GM13976 (cell line): ENCODE results near the gene TAPT1.
"Not testable (repeated sequence)": the region's sequence is repeated elsewhere in the genome, so short reads cannot be mapped to it uniquely, and the experiment has no call there.

Experiments
- DNase-seq: peaks from one replicate; pipeline ENCODE4 v3.0.0; 2012; ENCODE audit warnings: low spot score
- in situ Hi-C: fragments of 300-500 bp; cut with MboI; formaldehyde crosslinking; loops from one replicate; pipeline ENCODE4 v1.12.0; 2022; ENCODE audit warnings: low sequenced_read_pairs, mixed read lengths, inconsistent platforms; ENCODE audit not compliant: unreplicated experiment
- TF ChIP-seq, protein P1 (sequence below): IDR thresholded peaks from 2 replicates; pipeline ENCODE4 v1.5.1; 2012; ENCODE audit warnings: borderline replicate concordance, mild to moderate bottlenecking; ENCODE audit not compliant: insufficient read depth; ENCODE audit errors: extremely low read depth, missing control alignments, control extremely low read depth

TAPT1 gene

DNA sequence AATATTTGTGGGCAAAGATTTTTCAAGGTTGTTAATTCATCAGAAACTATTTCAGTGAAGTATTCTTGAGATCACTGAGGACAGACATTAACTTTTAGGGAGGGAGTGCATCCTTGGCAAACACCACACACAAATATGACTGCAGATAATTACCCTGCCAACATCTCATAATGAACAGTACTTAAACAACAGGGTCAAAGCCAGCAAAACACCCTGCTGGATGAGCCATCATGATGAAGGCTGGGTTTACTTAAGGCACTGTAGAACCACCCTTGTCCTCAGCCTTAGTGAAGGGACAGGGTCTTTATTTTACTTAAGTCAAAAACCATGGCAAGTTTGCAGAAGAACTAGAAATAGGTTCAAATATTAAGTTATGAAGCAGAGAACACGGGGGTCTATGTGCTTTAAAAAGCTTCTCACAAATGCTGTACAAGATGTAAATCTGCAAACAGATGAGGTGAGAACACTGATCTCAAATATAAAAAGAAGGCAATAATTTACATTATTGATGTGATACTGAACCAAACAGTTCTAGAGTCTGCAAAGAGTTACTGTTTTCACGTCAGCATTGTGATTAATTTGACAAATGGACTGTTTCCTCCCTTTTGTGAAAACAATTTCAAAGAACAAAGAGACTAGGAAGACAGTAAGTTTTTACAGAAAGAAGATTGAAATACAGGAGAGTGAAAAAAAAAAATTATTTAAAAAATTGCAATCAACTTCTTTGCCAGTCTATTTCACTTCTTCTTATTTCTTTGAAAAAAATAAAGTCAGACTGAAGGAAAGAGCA is 28.2 kb downstream of the TAPT1 start:
- TF ChIP-seq, protein P1, sequence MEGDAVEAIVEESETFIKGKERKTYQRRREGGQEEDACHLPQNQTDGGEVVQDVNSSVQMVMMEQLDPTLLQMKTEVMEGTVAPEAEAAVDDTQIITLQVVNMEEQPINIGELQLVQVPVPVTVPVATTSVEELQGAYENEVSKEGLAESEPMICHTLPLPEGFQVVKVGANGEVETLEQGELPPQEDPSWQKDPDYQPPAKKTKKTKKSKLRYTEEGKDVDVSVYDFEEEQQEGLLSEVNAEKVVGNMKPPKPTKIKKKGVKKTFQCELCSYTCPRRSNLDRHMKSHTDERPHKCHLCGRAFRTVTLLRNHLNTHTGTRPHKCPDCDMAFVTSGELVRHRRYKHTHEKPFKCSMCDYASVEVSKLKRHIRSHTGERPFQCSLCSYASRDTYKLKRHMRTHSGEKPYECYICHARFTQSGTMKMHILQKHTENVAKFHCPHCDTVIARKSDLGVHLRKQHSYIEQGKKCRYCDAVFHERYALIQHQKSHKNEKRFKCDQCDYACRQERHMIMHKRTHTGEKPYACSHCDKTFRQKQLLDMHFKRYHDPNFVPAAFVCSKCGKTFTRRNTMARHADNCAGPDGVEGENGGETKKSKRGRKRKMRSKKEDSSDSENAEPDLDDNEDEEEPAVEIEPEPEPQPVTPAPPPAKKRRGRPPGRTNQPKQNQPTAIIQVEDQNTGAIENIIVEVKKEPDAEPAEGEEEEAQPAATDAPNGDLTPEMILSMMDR, result no peak
- no peak for DNase-seq
- in situ Hi-C loops, result no loop called here

DNA sequence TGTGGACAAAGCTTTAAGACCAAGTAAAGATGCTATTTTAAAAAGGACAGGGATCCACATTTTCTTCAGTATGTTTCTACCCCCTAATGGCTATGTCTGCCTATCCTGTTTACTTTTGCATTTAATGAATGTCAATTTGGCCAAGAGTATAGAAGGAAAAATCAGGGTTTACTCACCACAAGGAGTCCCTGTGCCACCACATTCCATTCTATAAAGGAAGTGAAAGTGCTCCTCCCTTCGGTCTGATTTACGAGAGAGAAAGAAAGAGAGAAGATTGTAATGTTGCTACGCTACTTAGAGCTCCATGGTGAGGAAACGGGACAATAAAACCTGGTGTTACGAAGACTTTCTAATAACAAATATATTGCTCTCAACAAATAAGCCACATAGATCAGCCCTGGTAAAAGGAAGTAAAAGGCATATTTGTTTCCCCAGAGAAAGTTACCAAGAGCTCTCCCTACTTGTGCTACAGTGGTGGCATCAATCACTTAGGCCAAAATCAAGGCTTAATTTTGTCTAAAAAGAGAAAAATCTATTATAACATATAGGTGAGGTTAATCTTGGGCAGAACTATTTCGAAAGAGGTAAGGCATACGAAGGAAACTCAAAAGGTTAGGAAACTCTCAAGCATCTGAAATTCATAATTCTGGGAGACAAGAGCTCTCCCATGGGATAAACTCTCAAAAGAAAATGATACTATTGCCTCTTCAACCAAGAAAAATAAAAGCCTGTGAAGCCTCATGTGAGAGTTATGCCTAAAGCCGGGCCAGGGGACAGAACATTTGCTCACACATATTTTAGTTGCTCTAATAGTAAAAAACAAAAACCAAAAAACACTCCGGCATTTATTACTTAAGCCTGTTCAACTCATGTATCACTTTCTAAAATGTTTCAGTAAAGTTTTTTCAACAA is 29.5 kb downstream of the TAPT1 start:
- no peak for DNase-seq
- TF ChIP-seq, protein P1, result no peak
- in situ Hi-C loops, result no loop called here

DNA sequence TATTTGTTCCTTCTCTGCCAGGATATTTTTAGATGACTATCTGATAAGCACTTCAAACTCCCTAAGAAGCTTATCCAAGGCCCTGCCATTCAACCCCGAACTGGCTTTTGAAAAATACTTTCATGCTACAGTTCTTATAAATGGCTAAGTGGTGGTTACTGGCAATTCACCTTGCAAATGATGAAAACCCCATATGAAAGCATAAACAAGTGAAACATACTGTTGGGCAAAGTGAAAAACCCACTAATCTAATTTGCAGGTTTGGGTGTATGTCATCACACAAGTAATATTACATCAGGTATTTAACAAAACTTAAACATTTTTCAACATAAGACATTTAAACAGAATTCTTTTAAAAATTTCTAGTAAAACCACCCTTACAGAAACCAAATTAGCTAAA is 31.1 kb downstream of the TAPT1 start:
- TF ChIP-seq, protein P1, result no peak
- DNase-seq, result no peak
- in situ Hi-C loops, result no loop called here

DNA sequence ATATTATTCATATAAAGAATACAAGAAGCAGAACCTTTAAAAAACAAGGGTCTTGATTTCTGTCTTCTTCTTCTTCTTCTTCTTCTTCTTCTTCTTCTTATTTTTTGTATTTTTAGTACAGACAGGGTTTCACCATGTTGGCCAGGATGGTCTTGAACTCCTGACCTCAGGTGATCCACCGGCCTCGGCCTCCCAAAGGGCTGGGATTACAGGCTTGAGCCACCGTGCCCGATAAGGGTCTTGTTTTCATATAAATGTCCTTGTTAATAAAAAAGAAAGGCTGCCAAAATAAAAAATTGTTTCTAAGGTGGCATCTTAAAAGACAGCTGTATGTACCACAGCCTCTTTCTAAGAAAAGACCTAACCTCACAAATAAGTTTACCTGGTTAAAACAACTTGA is 31.5 kb downstream of the TAPT1 start:
- in situ Hi-C loops, result not testable (repeated sequence)

DNA sequence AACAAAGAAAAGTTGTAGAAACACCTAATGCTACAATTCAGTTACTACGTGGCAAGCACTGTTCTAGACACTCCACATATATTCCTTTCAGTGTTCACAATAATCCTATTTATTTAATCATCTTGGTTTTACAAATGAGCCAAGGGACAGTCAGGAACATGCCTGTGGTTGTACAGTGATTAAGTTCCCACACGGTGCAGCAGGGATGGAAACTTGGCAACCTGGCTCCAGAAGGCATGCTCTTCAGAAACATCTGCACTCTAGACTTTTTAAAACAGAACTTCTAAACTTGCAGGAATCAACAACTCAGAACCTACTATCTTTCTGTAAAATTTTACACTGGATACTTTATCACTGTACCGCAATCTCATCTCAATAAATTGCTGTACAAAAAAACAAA is 32.1 kb downstream of the TAPT1 start:
- in situ Hi-C loops, result no loop called here
- DNase-seq, result no peak
- TF ChIP-seq, protein P1, result no peak

More for the DNA sequence above, 31.5 kb downstream of the TAPT1 start:
- not testable (repeated sequence) for DNase-seq

DNA sequence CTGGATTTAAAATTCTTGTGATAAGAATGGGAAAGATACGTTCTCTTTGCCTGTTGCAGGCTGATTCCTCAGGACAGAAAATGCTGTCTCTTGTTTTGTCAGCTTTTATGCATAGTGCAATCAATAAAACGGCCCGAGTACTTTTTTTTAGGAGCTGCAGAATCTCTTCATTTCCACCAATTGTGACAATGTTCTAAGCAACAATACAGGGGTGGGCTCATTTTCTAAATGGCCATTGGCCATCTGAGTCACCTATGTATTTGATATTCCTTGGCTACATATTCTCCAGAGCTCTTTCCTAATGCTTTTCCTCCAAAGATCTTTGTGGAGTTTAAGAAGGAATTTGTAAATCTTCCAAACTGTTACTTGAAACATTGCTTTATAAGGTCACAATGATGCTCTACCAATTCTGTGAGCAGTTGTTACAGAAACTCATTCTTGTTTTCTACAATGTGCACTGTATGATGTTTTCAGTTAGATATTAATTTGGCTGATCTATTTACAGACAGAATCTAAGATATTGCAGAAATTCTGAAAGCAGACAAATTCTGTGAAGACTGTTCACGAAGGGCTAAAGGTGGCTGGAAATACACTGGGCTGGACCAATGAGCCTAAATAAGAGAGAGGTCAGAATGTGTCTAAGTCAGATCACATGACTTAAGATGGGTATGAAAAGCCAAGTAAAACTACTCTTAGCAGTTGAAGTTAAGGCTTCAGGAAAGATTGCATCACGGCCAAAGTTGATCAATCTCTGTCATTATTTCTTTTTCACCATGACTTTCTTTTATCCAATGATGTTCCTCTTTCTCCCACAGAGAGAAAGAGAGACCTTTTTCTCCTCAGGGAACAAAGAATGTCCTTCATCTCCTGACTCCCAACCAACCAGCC is 33.4 kb downstream of the TAPT1 start:
- no peak for DNase-seq
- in situ Hi-C loops, result no loop called here
- TF ChIP-seq, protein P1, result no peak
